GM19099 (cell line): ENCODE results near the gene CLDN6.

ENCODE experiments used
- POLR2A ChIP-seq: IDR thresholded peaks from 3 replicates; pipeline ENCODE4 v1.6.1; 2011; ENCODE audit warnings: low read depth; ENCODE audit not compliant: insufficient read length; ENCODE audit errors: extremely low read depth

The CLDN6 gene, protein sequence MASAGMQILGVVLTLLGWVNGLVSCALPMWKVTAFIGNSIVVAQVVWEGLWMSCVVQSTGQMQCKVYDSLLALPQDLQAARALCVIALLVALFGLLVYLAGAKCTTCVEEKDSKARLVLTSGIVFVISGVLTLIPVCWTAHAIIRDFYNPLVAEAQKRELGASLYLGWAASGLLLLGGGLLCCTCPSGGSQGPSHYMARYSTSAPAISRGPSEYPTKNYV

DNA sequence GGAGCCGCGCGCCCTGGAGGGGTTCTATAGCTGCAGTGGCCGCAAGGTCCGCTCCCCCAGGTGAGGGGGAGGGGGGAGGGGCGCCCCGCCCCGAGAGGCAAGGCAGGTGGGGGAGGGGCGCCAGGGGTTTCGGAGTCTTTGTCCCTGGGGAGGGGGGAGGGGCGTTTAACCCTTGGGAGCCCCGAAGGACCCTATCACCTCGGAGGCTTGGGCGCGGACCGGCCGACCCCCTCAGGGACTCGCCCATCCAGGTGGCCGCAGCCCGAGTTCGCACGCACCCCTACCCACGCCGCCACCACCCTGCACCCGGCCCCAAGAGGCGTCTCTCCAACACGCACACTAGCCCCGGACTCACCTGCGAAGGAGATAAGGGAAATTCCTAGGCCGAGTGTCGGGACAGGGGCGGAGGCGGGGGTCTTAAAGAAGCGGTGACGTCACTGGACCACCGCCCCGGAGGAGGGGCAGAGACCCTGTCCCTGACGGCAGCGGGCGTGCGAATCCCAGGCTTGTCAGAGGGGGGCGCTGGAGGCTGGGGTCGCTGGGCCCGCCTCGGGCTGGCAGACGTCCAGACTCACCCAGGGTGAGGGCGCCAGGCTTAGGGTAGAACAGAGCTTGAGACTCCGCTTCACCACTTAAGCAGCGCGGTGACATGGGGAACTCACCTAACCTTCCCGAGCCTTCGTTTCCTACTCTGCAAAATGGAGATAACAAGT lies at the start of gene CLDN6:
TSS of gene CLDN6 (minus strand) at position 390 of the 713 bp plus-strand sequence. CDS start 2,162 bp downstream, outside the sequence.
- TF ChIP-seq POLR2A, result no peak

DNA sequence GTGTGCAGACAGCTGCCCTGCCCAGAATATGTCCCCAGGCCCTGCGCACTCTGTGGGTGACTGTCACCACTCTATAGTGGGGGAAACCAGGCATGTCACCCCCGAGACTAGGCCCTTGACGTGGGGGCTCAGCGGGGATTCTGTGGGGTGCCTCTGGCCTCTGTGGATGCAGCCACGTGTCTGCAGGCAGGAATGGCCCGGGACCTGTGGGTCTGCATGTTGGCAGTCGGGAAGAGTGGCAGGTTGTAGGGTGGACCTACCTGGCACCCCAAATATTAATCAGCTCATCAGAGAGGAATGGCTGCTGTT lies 48.4 kb upstream of the CLDN6 start:
- no peak for TF ChIP-seq POLR2A

DNA sequence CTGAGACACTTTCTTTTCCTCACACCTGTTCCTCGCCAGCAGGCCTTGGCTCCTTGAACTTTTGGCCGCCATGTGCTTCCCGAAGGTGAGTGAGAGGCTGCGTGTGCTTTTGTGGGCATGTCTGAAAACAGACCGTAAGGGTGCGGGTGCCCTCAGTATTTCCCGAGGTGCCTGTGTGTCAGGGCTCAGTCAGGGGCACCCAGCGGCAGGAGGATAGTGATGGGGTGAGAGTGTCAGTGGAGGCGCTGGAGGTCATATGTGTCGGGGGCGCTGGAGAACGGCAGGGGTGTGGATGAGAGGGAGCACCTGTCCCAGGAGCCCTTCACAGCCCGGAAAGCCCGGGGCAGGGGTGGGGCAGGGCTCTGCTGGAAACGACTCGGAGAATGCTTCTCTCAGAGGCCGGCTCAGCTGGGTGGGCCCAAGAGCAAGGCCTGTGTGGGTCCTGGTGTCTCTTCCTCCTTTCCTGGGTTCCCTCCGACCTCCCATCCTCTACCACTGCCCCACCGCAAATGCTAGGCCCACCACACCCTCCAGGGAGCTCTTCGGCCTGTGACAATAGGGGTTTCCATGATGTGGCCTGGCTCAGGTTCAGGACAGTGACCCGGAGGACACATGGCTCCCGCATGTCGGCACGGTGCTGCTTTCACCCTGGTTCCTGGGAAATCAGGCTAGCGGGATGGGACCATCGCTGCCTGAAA lies 47.9 kb upstream of the CLDN6 start:
- TF ChIP-seq POLR2A, result no peak

DNA sequence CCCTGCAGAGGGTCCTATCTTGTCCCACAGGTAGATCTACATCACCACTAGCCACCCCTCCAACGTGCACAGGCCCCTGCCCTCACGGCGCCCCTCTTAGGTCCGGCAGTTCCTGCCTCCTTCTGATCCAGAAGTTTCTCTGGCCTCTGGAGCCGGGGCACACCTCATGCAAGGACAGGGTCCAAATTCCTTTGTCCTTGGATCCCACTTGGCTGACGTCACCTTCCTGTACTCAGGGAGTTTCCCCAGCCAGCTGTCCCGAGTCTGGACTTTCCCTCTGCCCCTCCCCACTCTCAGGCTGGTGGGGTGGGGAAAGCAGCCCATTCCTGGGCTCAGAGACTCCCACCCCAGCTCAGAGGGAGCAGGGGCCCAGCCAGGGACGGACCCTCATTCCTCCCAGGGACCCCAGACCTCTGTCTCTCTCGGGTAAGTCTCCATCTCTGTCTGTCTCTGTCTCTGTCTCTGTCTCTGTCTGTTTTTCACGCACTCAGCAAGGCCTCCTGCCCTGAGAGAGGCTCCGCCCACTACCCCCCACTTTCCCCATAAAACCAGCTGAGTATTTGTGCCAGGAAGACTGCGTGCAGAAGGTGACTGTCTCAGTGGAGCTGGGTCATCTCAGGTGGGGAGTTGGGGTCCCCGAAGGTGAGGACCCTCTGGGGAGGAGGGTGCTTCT lies 47.2 kb upstream of the CLDN6 start, which contains the start of gene IL32:
TSS of gene IL32 (plus strand) at position 572 of the 673 bp plus-strand sequence. CDS start 172 bp downstream, outside the sequence.
- peak; percentile 48 for TF ChIP-seq POLR2A

DNA sequence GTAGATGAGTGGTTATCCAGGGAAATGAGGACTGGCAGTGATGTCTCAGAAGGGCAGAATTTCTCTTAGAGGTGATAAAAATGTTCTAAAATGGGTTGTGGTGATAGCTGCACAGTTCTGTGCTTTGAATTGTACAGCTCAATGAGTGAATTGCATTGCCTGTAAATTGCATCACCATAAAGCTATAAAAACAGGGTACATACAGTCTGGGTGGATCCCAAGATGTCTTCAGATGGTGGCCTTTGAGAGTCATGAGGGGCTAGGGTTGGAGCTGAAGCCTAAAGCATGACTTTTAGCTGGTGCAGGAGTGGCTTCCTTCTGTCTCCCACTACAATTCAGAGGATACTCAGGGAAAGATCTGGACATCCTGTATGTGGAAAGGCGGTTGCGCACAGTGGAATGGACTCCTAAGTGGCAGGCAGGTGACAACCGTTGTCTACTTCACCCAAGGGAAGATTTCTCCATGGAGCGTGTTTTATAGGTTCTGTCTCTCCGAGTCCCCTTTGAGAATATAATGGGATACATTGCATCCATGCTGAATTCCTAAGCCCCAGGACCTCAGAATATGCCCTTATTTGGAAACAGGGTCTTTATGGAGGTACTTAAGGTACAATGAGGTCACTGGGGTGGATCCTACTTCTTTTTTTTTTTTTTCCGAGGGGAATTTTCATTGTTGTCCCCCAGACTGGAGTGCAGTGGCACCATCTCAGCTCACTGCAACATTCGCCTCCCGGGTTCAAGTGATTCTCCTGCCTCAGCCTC lies 45.8 kb upstream of the CLDN6 start:
- TF ChIP-seq POLR2A, result no peak

DNA sequence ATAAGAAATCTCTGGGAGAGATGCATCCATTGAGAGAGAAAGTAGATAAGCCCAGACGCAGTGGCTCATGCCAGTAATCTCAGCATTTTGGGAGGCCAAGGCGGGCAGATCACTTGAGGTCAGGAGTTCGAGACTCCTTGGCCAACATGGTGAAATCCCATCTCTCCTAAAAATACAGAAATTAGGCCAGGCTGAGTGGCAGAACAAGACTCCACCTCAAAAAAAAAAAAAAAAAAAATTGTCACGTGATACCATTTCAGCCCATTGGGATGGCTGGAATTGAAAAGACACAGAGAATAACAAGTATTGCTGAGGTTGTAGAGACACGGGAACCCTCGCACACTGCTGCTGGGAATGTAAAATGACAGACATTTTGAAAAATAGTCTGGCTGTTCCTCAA lies 44.6 kb upstream of the CLDN6 start:
- TF ChIP-seq POLR2A, result no peak

DNA sequence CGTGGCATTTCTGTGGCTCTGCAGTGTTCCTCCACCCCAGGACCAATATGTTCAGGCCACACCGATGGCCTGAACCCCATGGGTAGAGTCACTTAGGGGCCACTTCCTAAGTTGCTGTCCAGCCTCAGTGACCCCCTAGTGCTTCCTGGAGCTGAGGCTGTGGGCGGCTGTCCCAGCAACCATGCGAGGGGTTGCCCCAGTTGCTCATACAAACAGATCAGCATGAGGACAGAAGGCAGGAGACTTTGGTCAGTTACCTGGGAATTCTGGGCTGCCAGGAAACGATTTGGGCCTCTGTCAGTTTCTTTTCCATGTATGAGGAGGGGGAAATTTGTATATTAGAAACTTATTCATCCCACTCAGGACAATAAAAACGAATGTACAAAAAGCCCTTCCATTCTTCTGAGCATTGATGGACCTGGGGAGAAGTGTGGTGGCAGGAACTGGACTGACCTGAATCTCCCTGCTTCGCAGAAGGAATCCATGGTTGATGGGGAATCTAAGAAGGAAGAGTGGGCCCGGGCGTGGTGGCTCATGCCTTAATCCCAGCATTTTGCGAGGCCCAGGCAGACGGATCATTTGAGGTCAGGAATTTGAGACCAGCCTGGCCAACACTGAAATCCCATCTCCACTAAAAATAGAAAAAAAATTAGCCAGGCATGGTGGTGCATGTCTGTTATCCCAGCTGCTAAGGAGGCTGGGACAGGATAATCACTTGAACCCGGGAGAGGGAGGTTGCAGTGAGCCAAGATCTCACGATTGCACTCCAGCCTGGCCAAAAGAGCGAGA lies 42.5 kb upstream of the CLDN6 start:
- no peak for TF ChIP-seq POLR2A

DNA sequence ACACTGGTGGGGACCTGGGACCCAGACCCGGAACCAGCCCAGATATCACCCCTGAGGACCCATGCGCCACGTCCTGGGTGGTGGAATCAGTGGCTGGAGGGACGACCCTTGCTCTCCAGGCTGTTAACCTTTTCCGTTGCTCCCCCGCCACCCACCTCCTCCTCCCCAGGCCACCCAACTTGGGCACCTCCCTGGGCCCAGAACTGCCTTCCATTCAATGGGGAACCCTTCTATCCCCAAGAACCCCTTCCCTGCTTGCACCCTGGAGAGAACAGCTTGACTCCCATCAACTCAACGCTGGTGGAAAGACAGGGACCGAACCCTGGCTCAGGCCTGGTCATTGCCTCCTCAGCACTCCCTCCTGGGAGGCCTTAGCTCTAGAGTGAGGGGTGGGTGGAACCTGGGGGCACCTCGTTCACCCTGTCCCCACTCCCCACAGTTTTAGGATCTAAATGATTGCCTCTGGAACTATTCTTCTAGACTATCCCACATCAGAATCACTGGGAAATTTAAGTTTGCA lies 41.8 kb upstream of the CLDN6 start:
- no peak for TF ChIP-seq POLR2A

DNA sequence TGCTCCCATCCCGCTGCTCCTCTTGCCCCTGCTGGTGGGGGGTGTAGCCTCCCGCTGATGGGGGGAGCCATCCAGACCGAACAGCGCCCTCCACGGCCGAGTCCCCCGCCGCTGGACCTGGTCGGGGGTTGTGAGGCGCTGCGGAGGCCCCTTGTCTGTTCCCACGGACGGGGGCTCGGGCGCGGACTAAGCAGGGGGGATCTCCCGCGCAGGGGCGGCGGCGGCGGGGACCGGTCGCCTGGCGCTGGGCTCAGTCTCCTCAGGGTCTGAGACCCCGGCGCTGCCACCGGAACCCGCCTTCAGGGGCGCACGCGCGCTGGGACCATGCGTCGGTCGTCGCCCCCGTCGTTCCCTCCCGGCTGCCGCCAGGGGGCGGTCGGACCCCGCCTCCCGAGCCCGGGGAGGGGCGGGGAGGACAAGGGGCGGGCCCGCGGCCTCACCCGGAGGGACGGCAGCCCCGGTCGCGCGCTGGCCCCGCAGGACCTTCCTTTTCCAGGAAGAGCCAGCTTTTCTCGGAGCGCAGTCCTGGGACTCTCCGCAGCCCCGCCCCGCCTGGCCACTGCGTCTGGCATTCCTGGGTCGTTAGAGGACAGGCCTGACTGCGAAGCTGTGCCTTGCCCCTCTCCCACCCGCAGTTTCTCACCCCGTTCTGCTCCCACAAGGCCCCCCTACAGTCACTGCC lies 41.2 kb upstream of the CLDN6 start:
- TF ChIP-seq POLR2A, result peak; percentile 51

DNA sequence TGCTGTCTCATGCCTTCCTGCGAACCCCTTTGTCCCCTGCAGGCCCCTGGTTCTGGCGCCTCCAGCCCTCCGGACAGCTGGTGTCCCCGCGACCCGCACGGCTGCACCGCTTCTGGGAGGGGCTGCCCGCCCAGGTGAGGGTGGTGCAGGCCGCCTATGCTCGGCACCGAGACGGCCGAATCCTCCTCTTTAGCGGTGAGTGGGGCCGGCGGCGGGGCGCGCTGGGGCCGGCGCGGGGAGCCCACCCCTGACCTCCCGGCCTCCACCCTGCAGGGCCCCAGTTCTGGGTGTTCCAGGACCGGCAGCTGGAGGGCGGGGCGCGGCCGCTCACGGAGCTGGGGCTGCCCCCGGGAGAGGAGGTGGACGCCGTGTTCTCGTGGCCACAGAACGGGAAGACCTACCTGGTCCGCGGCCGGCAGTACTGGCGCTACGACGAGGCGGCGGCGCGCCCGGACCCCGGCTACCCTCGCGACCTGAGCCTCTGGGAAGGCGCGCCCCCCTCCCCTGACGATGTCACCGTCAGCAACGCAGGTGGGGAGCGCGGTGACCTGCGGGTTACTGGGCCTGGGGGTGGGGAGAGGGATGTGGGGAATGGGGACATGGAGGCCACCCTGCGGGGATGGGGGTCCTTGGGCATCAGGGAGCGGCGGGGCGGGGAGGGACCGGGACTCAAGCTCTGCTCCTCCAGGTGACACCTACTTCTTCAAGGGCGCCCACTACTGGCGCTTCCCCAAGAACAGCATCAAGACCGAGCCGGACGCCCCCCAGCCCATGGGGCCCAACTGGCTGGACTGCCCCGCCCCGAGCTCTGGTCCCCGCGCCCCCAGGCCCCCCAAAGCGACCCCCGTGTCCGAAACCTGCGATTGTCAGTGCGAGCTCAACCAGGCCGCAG lies 40.4 kb upstream of the CLDN6 start:
- no peak for TF ChIP-seq POLR2A

DNA sequence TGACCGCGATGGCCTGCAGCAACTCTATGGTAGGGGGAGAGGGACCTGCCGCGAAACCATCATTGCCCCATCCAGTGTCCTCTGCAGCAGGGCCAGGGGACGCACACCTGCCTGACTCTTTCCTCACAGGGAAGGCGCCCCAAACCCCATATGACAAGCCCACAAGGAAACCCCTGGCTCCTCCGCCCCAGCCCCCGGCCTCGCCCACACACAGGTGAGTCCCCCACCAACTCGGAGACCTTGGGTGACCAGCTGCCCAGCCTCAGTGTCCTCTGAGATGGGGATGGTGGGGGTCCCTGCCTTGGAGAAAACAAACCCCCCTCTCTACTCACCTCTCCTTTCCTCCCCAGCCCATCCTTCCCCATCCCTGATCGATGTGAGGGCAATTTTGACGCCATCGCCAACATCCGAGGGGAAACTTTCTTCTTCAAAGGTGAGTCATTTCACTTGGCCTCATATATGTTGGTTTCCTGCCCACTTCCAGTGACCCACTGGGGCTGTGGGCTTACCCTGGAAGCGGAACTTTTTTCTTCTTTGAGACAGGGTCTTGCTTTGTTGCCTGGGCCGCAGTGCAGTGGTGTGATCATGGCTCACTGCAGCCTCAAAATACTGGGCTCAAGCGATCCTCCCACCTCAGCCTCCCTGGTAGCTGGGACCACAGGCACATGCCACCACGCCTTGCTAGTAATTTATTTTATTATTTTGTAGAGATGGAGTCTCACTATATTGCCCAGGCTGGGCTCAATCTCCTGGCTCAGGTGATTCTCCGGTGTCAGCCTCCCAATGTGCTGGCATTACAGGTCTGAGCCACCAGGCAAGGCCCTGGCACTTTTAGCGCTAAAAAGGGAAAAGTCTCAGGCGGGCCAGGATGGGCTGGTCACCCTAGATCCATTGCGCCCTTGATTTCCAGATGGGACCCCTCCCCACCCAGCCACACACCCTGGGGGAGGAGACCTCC lies 39.5 kb upstream of the CLDN6 start:
- no peak for TF ChIP-seq POLR2A
